ENCODE results near the gene GCNT4.
"Not testable (repeated sequence)": the region's sequence is repeated elsewhere in the genome, so short reads cannot be mapped to it uniquely, and the experiment has no call there.

GCNT4 gene

GRCh38 chr5:75052192-75053053 is at the start of gene GCNT4:
TSS of gene GCNT4 (minus strand) at chr5:75052558. CDS start at chr5:75030037, 22,521 bp downstream.
- FAIRE-seq (no peak), DNase-seq (ENCODE audit: extremely low spot score, insufficient read length, low read depth) (no peak)

- DNase-seq (ENCODE audit: extremely low spot score, insufficient read length, low read depth) = not testable (repeated sequence)
These were observed 43.6 kb upstream of the GCNT4 start for GRCh38 chr5:75095956-75096355.

GRCh38 chr5:75091597-75091996 is 39.2 kb upstream of the GCNT4 start:
- FAIRE-seq = no peak
- no peak for DNase-seq (ENCODE audit: extremely low spot score, insufficient read length, low read depth)

More at GRCh38 chr5:75095956-75096355, 43.6 kb upstream of the GCNT4 start:
- FAIRE-seq = not testable (repeated sequence)

DNA sequence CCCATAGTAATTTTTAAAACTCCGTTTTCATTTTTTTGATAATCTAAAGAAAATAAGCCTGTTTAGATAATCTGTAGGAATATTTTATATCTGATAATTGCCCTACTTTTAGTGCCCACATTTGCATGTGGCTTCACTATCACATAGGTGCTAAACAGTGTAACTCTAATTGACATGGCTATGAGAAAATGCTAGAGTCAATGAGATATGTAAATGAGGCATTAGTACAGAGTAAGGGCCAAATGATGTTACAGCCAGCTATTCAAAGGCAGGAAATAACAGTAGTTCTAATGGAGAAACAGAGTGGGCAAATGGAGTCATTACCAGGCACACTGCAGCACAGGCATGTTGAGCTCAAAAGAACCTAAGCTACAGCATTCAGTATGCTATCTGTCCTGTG is 37.3 kb upstream of the GCNT4 start:
- FAIRE-seq = no peak
- no peak for DNase-seq (ENCODE audit: extremely low spot score, insufficient read length, low read depth)

DNA sequence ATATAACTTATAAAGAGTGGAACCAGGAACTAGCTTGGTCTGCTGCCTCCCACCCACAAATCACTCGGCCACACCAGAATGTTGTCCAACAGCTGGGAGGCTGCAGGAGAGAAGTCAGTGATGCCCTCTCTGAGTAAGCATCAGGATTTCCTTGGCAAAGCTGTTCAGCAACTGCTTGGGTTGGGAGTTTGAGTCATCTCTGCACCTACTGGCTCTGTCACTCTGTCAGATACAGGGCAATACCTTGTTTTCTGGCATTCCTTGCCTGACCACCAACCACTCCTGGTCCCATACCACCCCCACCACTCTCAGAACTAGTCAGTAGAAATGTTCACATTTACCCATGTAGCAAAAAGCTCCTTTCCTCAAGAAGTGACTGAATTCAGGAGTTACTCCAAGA is 36.8 kb upstream of the GCNT4 start:
- no peak for FAIRE-seq
- no peak for DNase-seq (ENCODE audit: extremely low spot score, insufficient read length, low read depth)

DNA sequence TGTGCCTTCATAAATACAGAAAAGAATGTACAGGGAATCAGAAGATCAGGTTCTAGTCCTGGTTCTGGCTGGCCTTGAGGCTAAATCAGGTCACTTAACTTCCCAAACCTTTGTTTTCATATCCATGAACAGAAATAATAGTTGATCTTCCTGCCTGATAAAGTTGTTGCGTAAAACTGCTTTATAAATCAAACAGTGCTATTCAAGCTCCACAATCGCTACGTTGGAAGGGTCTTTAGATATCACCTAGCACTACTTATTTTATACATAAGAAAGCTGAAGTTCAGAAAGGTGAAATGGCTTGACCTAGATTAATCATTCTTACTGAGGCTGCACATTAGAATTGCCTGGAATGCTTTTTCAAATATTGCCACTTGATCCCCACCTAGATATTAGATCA is 36.3 kb upstream of the GCNT4 start:
- DNase-seq (ENCODE audit: extremely low spot score, insufficient read length, low read depth) (no peak), FAIRE-seq (no peak)

DNA sequence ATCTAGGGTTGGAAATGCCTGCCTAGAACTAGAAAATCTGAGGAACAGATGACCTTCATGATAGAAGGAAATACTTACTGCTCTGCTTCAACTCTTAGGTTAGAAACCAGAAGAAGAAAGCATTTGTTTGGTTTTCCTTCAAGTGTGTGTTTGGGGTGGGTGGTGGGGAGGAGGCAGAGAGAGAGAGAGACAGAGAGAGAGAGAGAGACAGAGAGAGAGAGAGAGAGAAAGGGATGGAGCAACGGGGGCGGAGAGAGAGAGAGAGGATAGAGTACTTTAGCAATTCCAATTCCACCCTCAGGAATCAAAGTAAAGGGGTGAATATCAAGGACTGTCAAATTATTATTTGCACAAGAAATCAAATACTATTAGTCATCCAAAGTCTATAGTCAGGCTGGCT is 29.2 kb upstream of the GCNT4 start:
- no peak for DNase-seq (ENCODE audit: extremely low spot score, insufficient read length, low read depth)
- FAIRE-seq = no peak

DNA sequence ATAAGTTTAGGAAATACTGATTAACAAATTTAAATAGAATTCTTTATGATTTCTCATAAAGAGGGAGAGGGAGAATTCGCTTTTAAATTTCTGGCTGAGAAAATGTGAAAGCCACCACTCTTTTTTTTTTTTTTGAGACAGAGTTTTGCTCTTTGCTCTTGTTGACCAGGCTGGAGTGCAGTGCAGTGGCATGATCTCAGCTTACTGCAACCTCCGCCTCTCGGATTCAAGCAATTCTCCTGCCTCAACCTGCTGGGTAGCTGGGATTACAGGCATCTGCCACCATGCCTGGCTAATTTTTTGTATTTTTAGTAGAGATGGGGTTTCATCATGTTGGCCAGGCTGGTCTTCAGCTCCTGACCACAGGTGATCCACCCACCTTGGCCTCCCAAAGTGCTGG is 27.0 kb upstream of the GCNT4 start:
- DNase-seq (ENCODE audit: extremely low spot score, insufficient read length, low read depth); FAIRE-seq: not testable (repeated sequence)

DNA sequence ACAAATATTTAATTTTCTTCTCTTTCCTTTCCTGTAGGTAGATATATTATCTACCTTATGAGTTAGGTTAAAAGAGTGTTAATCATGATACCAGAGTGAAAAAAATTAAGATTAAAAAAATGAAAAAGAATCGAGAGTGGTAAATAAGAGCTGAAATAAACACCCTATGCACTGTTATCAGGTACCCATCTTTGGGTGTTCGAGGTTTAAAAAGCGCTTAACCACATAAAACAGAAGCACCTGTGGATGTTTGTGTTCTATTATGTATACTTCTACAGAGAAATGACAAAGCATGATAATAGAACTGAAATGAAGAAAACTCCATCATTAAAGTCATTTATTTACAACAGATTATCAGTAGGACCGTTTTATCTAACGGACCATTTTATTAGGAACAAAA is 25.7 kb upstream of the GCNT4 start:
- no peak for FAIRE-seq
- no peak for DNase-seq (ENCODE audit: extremely low spot score, insufficient read length, low read depth)

- DNase-seq (ENCODE audit: extremely low spot score, insufficient read length, low read depth) (no peak), FAIRE-seq (no peak)
These were observed 19.7 kb upstream of the GCNT4 start for GRCh38 chr5:75072061-75072460.

DNA sequence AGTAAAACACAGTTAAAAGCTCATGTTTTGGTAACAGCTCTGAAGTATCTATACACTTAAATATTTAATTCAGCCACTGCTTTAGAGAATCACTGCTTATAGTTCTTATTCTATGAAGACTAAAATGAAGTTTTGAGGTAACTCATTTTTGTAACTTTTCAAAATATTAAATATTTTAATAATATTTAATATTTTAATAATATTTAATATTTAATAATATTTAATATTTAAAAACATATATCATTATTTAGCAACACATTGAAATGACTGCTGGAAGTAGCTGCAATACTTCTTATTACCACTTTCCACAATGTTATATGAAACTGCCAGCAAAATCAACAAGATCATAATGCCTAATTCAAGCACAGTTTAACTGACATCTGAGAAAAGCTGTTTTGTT is 18.7 kb upstream of the GCNT4 start:
- DNase-seq (ENCODE audit: extremely low spot score, insufficient read length, low read depth) (no peak), FAIRE-seq (no peak)

DNA sequence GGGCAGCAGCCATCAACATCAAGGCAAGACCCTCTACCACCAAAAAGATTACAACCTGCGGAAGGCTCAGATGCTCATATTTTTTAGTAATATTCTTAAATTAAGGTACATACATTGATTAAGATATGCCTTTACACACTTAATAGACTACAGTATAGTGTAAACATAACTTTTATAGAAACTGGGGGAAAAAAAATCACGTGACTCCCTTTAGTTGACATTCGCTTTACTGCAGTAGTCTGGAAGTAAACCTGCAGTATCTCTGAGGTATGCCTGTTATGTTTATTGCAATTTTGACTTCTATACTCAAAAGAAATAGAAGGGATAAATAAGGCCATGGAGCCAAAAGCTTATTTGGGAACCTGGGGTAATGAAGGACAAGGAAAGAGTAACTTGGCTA is 15.1 kb upstream of the GCNT4 start:
- no peak for DNase-seq (ENCODE audit: extremely low spot score, insufficient read length, low read depth)
- no peak for FAIRE-seq

- DNase-seq (ENCODE audit: extremely low spot score, insufficient read length, low read depth) (no peak), FAIRE-seq (peak; percentile 35)
These were observed 10.7 kb upstream of the GCNT4 start for GRCh38 chr5:75062925-75063531.

GRCh38 chr5:75059912-75060545 is 7.7 kb upstream of the GCNT4 start:
- DNase-seq (ENCODE audit: extremely low spot score, insufficient read length, low read depth) (no peak), FAIRE-seq (no peak)

GRCh38 chr5:75058986-75059535 is 6.7 kb upstream of the GCNT4 start:
- FAIRE-seq (no peak), DNase-seq (ENCODE audit: extremely low spot score, insufficient read length, low read depth) (no peak)

- FAIRE-seq (no peak), DNase-seq (ENCODE audit: extremely low spot score, insufficient read length, low read depth) (no peak)
These were observed 5.2 kb upstream of the GCNT4 start for GRCh38 chr5:75057561-75057960.

DNA sequence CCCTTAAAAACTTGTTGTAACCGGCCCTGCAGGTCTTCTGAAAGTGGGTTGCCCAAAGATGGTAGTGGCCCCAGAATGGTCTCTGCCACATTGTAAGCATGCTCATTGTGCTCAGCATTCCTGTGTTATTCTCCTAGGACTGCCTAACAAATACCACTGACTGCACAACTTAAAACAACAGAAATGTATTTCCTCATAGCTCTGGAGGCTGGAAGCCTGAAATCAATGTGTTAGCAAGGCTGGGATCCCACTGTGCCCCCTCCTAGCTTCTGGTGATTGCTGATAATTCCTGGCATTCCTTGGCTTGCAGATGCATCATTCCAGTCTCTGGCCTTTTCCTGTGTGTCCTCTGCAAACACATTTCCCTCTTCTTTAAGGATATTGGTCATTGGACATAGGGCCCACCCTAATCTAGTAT is 3.4 kb upstream of the GCNT4 start:
- FAIRE-seq = no peak

GRCh38 chr5:75054134-75054930 is 2.0 kb upstream of the GCNT4 start:
- FAIRE-seq (no peak), DNase-seq (ENCODE audit: extremely low spot score, insufficient read length, low read depth) (no peak)

More for the DNA sequence above, 3.4 kb upstream of the GCNT4 start:
- DNase-seq (ENCODE audit: extremely low spot score, insufficient read length, low read depth) = no peak

DNA sequence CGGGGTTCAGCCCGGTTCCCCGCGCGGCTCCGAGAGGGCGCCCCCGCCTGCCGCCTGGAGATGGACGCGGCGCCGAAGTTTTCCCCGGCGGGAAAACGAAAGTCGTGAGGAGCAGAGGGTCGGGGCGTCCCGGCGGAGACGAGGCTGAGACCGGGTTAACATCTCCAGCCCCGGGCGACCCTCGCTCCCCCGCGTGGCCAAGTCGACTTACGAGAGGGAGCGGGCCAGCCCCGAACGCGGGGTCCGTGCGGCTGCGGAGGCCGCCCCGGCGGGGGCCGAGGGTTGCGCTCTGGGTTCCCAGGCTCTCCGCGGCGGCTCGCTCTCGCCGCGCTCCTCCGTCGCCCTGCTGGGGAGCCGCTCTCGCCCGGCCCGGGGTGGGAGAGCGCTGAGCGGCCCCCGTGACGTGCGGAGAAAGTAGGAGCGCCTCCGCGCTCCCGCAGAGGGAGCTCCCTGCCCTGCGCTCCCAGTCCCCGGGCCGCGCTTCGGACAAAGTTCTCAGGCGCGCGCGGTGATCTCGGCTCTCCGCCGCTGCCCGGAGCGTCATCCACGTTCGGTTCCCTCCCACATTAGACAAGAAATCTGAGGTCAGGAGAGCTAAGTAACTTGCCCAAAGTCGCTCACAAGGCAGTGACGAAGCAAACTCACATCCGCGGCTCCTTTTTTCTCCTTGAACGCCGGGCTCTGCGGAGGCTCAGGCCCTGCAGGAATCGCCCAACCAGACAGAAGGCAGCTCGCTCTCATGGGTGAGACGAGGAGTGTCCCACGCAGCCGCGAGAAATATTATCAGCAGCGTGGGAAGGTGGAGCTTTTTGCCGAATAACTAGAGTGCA is 1.2 kb upstream of the GCNT4 start:
- FAIRE-seq (no peak), DNase-seq (ENCODE audit: extremely low spot score, insufficient read length, low read depth) (no peak)
